GM12865 (cell line): ENCODE results near the gene TMPRSS9.

Source experiments
- DNase-seq: peaks from one replicate; pipeline ENCODE4 v3.0.0; 2010; ENCODE audit warnings: low read depth
- H3K4me3 ChIP-seq: 2 replicates; pipeline ENCODE4 v1.5.1; 2011; ENCODE audit warnings: mild to moderate bottlenecking, low read depth, low read length, control low read depth
- CTCF ChIP-seq: IDR thresholded peaks from 2 replicates; pipeline ENCODE4 v1.5.1; 2011; ENCODE audit warnings: low read length, control low read depth, low read depth, inconsistent platforms; ENCODE audit not compliant: insufficient read depth; ENCODE audit errors: missing control alignments

The TMPRSS9 gene

GRCh38 chr19:2317756-2318155 lies 42.3 kb upstream of the TMPRSS9 start:
- H3K4me3 ChIP-seq, result no peak overlapping the region
- TF ChIP-seq CTCF, result no peak
- no peak for DNase-seq

GRCh38 chr19:2318923-2319322 lies 41.1 kb upstream of the TMPRSS9 start:
- DNase-seq, result no peak
- H3K4me3 ChIP-seq, result no peak overlapping the region
- no peak for TF ChIP-seq CTCF

GRCh38 chr19:2319551-2319950 lies 40.5 kb upstream of the TMPRSS9 start:
- DNase-seq, result no peak
- no peak for TF ChIP-seq CTCF
- H3K4me3 ChIP-seq, result no peak overlapping the region

GRCh38 chr19:2320049-2320448 lies 40.0 kb upstream of the TMPRSS9 start:
- H3K4me3 ChIP-seq, result no peak overlapping the region
- TF ChIP-seq CTCF, result no peak
- no peak for DNase-seq

- no peak overlapping the region for H3K4me3 ChIP-seq
- DNase-seq, result no peak
- no peak for TF ChIP-seq CTCF
Observed at GRCh38 chr19:2320939-2321338, 39.1 kb upstream of the TMPRSS9 start.

- TF ChIP-seq CTCF, result no peak
- no peak for DNase-seq
- H3K4me3 ChIP-seq, result no peak overlapping the region
Observed at GRCh38 chr19:2321565-2322283, 38.3 kb upstream of the TMPRSS9 start.

- no peak for DNase-seq
- H3K4me3 ChIP-seq, result no peak overlapping the region
- no peak for TF ChIP-seq CTCF
Observed at GRCh38 chr19:2323707-2324106, 36.4 kb upstream of the TMPRSS9 start.
